Duodenal mucosa (tissue), 2 donors: ENCODE data around the gene FAM174B.

Source experiments
- H3K27ac ChIP-seq: one replicate; pipeline ENCODE4 v1.7.0; 2013; ENCODE audit warnings: low read depth, low read length
- H3K27me3 ChIP-seq, 2 donors: one replicate each; pipeline ENCODE4 v1.7.0; 2013; ENCODE audit warnings: low read length in 2 of 2, control low read depth in 1 of 2; ENCODE audit not compliant: insufficient read depth in 2 of 2, control insufficient read depth in 1 of 2
- H3K36me3 ChIP-seq, 2 donors: one replicate each; pipeline ENCODE4 v1.7.0; 2013; ENCODE audit warnings: low read length in 2 of 2, control low read depth in 1 of 2; ENCODE audit not compliant: insufficient read depth in 2 of 2, control insufficient read depth in 1 of 2
- H3K4me1 ChIP-seq, 2 donors: one replicate each; pipeline ENCODE4 v1.7.0; 2013; ENCODE audit warnings: low read length in 2 of 2, control low read depth in 1 of 2; ENCODE audit not compliant: insufficient read depth in 2 of 2, control insufficient read depth in 1 of 2
- H3K4me3 ChIP-seq, 2 donors: one replicate each; pipeline ENCODE4 v1.7.0; 2013; ENCODE audit warnings: low read length in 2 of 2, low read depth in 1 of 2
- H3K9ac ChIP-seq, 2 donors: one replicate each; pipeline ENCODE4 v1.7.0; 2013; ENCODE audit warnings: low read length in 2 of 2, low read depth in 1 of 2
- H3K9me3 ChIP-seq, 2 donors: one replicate each; pipeline ENCODE4 v1.7.0; 2013; ENCODE audit warnings: low read length in 2 of 2, control low read depth in 1 of 2; ENCODE audit not compliant: control insufficient read depth in 1 of 2

Gene FAM174B

DNA sequence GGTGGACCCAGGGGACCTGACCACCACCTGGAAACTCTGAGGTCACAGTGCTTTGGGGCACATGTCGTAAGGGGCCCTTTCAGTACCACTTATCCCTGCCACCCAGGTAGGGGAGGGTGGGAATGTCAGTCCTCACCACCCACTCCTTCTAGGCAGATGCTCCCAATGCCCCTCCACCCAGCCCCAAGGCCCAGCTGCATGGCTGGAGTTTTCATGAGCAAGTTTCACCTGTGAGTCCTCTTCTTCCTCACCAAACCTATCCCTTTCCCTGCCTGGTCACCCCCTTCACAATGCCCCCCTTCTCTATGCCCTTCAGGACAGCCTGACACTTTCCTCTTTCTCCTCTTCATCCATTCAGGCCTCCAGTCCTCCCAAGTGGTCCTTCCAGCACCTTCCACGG is 9.8 kb downstream of the FAM174B start:
- H3K27ac ChIP-seq, result no peak overlapping the region
- no peaks in the 10 kb centered on the region for H3K4me1 ChIP-seq
- no peak overlapping the region for H3K9ac ChIP-seq
- no peaks in the 10 kb centered on the region for H3K36me3 ChIP-seq
- H3K27me3 ChIP-seq, result no peaks in the 10 kb centered on the region
- no peaks in the 10 kb centered on the region for H3K9me3 ChIP-seq
- no peak overlapping the region for H3K4me3 ChIP-seq

DNA sequence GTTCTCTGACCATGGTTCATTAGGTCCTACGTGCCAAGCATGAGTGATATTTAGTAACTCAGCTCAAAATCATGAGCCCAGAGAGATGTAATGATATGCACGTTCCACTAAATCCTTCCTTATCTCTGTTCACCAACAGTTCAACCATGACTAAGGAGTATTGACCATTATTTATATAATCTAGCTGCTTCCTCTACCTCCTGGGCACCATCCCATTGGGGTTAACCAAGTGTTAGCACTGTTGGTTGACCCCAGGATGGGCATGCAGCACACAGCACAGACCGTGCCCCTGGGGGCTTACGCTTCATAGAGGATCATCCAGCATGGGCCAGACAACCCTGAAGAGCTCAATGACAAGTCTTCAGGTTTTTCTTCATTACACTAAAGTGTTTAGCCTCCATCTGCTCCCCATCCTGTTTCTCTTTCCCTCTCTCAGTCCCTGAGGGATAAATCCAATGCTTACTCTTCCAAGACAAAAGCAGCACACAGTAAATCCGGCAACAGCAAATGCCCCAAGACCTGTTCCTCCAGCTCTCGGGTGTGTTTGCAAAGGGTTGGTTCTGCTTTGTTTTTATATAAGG is 10.4 kb downstream of the FAM174B start:
- Histone ChIP-seq H3K27ac (no peak overlapping the region), H3K4me1 (no peaks in the 10 kb centered on the region), H3K9me3 (no peaks in the 10 kb centered on the region), H3K9ac (no peak overlapping the region), H3K36me3 (no peaks in the 10 kb centered on the region), H3K27me3 (no peaks in the 10 kb centered on the region), H3K4me3 (no peak overlapping the region)

DNA sequence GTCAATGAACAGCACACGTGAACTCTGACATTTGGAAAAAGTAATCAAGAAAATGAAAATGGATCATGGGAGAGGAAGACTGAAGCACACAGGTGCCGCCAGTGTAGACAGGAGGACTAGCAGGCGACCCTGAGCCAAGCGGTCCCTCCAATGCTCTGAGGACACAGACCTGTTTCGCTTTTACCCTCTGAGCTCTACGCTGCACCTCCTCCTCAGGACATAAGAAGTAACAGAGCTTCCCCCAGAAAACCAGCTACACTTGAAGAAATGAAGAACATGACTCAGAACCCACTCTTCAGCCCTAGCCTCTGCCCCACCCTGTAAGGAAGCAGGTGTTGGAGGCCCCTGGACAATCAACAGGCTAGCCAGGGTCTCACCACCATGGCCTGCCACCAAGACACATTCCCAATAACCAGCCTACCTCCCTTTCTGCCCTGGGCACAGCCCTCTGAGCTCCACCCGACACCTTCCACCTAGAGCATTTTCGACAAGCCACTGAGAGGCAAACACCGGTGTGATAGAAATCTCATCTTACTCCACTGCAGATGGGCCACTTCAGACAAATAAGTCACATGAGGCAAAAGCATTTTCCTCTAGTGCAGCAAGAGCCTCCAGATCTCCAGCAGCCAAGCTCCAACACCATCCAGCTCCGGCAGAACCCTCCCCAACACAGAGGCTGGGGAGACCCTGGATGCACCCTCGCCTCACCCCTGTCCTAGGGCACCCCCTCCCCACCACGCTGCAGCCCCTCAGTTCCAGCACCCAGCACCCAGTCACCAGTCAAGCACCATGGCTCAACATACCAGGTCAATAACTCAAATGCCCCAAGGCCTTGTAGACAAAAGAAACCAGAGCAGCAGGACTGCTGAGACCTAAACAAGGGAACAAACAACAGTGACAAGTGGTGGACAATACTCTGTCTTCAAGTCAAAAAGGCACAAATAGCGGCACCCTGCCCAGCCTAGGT is 11.4 kb downstream of the FAM174B start:
- Histone ChIP-seq H3K4me1 (peaks cover 0 to under 1% of the 10 kb centered on the region in 2 donors), H3K27ac (no peak overlapping the region), H3K9me3 (no peaks in the 10 kb centered on the region), H3K27me3 (no peaks in the 10 kb centered on the region), H3K9ac (no peak overlapping the region), H3K4me3 (no peak overlapping the region), H3K36me3 (no peaks in the 10 kb centered on the region)

DNA sequence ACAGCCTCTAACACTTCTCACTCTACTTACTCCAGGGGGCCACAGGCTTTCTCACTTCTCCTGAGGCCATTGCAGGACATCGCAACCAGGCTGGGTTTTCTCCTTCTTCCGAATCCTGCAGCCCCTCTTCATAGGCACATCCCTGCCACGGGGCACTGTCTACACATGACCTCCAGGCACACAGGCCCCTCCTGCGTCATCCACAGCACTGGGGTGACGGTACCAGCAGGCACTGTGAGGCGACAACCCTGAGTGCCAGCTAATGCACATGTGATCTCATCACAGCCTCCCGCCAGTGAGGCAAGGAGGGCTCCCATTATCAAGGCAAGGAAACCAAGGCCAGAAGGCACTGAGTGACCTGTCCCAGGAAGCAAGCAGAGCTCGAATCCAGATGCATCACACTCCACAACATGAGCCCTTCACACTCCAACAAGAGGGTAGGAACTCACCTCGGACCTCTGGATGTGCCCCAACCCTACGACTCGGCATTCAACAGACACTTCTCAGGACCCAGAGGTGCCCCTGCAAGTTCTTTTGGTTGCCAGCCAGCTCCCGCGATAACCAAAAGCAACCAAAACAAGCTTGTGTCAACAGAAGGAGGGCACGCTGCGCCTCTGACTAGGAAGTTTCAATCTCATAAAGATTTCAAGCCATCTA is 16.7 kb downstream of the FAM174B start:
- peaks cover 19 to 24% of the 10 kb centered on the region in 2 donors for H3K4me1 ChIP-seq
- H3K4me3 ChIP-seq, result no peak overlapping the region
- no peak overlapping the region for H3K27ac ChIP-seq
- no peaks in the 10 kb centered on the region for H3K9me3 ChIP-seq
- H3K9ac ChIP-seq, result no peak overlapping the region
- H3K27me3 ChIP-seq, result no peaks in the 10 kb centered on the region
- H3K36me3 ChIP-seq, result no peaks in the 10 kb centered on the region

DNA sequence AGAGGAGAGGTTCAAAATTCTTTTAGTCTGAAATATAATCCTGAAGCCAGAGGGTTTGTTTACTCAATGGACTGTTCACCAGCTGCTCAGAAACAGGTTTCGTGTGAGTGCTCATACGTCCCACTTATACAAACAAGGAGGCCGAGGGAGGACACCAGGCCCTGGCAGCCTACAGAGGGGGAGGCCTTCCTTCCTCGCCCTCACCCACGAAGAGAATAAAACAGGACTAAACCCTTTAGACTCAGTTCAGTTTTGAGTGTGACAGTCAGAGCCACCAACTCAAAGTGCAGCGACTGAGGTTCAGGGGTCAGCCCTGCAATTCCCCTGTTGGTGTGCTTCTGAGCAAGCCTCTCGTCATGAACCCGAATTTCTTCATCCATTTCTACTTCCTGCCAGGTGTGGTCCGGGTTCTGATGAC is 17.3 kb downstream of the FAM174B start:
- Histone ChIP-seq H3K9ac (no peak overlapping the region), H3K4me3 (no peak overlapping the region), H3K27ac (no peak overlapping the region), H3K9me3 (no peaks in the 10 kb centered on the region), H3K4me1 (peaks cover 19 to 24% of the 10 kb centered on the region in 2 donors), H3K27me3 (no peaks in the 10 kb centered on the region), H3K36me3 (no peaks in the 10 kb centered on the region)

DNA sequence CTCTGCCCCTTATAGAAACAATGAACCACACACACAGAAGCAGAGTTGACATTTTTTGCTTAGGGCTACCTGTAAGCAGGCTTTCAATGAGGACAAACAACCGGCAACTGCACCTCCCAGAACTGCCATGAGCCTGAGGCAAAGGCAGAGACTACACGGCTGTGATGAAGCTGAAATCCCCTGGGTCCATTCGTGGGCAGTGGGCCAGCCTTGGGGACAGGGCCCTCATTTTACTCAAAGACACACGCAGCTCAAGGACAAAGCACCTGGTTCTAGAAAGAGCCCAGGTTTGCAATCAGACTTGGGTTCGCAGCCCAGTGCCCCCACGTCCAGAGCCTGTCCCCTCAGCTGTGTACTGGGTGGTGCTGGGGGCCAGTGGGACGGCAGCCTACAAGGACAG is 17.9 kb downstream of the FAM174B start:
- Histone ChIP-seq H3K27me3 (no peaks in the 10 kb centered on the region), H3K9ac (no peak overlapping the region), H3K36me3 (no peaks in the 10 kb centered on the region), H3K4me1 (peaks cover 19 to 24% of the 10 kb centered on the region in 2 donors), H3K9me3 (no peaks in the 10 kb centered on the region), H3K4me3 (no peak overlapping the region), H3K27ac (no peak overlapping the region)

DNA sequence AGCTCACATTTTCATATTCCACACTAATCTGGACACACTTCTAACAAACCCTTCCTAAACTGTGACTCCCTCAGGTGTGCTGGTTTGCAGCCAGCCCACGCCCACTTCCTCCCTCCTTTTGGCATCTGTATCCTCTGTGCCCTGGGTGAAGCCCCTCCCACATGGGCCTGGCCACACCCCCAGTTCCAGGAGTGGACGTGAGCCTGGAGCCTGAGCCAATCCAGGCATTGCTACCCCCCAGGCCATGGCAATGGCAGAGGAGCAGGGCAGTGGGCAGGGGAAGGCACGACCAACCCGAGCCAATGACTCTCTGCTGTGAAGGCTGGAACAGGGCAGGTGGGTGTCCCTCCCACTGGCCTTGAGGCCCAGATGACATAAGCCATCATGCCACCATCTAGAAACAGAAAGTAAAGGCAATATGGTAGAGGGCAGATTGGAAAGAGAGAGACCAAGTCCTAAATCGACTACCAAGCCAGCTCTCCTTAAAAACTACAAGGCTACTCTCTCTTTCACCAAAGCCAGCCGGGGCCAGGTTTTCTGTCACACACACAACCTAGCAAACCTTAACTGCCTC is 18.6 kb downstream of the FAM174B start:
- no peaks in the 10 kb centered on the region for H3K27me3 ChIP-seq
- no peaks in the 10 kb centered on the region for H3K9me3 ChIP-seq
- peaks cover 19 to 24% of the 10 kb centered on the region in 2 donors for H3K4me1 ChIP-seq
- no peak overlapping the region for H3K4me3 ChIP-seq
- no peaks in the 10 kb centered on the region for H3K36me3 ChIP-seq
- H3K9ac ChIP-seq, result no peak overlapping the region
- H3K27ac ChIP-seq, result no peak overlapping the region

DNA sequence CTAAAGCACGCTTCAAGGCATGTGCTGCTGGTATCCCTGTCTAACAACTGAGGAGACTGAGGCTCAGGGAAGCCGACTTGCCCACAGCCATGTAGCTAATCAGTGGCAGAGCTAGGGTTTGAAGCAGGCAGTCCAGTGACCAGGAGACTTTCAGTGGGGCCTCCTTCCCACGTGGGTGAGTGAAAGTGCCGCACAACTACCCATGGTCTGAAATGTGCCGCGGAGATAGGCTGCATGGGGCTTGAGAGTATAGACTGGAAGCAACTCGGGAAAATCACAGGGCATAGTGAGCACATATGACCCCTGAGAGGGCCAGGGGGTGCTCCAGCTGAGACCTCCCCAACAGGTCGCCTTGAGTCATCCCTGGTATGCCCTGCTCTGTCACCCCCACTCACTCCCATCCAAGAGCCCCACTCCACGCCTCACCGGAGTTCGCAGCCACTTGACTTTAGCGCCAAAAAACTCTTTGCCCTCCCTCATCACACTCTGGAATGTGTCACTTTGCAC is 19.1 kb downstream of the FAM174B start:
- peaks cover 19 to 24% of the 10 kb centered on the region in 2 donors for H3K4me1 ChIP-seq
- no peaks in the 10 kb centered on the region for H3K36me3 ChIP-seq
- no peak overlapping the region for H3K9ac ChIP-seq
- H3K27ac ChIP-seq, result no peak overlapping the region
- no peak overlapping the region for H3K4me3 ChIP-seq
- no peaks in the 10 kb centered on the region for H3K27me3 ChIP-seq
- H3K9me3 ChIP-seq, result no peaks in the 10 kb centered on the region

DNA sequence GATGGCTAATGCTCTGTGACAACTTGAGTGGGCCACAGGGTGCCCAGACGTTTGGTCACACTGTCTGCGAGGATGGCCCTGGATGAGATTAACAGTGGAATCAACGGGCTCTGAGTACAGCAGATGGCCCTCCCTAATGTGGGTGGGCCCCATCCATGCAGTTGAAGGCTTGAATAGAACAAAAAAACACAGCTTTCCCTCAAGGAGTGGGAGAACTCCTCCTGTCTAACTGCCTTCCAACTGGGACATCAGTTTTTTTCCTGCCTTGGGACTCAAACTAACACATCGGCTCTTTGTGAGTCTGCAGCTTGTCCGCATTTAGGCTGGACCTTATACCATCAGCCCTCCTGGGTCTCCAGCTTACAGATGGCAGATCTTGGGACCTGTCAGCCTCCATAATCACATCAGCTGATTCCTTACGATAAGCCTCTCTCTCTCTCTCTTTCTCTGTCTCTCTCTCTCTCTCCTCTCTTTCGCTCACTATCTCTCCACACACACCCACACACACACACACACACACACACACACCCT is 20.8 kb downstream of the FAM174B start:
- H3K36me3 ChIP-seq, result no peaks in the 10 kb centered on the region
- no peak overlapping the region for H3K4me3 ChIP-seq
- no peak overlapping the region for H3K27ac ChIP-seq
- no peaks in the 10 kb centered on the region for H3K27me3 ChIP-seq
- no peaks in the 10 kb centered on the region for H3K9me3 ChIP-seq
- H3K9ac ChIP-seq, result no peak overlapping the region
- peaks cover 19 to 24% of the 10 kb centered on the region in 2 donors for H3K4me1 ChIP-seq
